Neural crest cell (in vitro differentiated cells): ENCODE data around the gene THAP10. TPM values are rescaled to one million over a fixed set of nuclear protein-coding genes. Genes with fewer than 3 reads are reported as not detected.
A peak's percentile ranks its signal among the peaks of the same experiment; 100 is the strongest.
"Not testable (repeated sequence)": the region's sequence is repeated elsewhere in the genome, so short reads cannot be mapped to it uniquely, and the experiment has no call there.

Experiments used
- DNase-seq: peaks from one replicate; pipeline ENCODE4 v3.0.0; 2021; ENCODE audit warnings: low read depth, mixed read lengths, low spot score
- H3K27ac Mint-ChIP-seq: one replicate; pipeline ENCODE4 v1.8.0; 2021; ENCODE audit warnings: mild to moderate bottlenecking, mixed read lengths; ENCODE audit not compliant: unreplicated experiment
- H3K27me3 Mint-ChIP-seq: 2 replicates; pipeline ENCODE4 v1.8.0; 2021; ENCODE audit warnings: low read depth, mild to moderate bottlenecking, mixed read lengths
- H3K36me3 Mint-ChIP-seq: 2 replicates; pipeline ENCODE4 v1.8.0; 2021; ENCODE audit warnings: low read depth, mild to moderate bottlenecking, mixed read lengths
- H3K4me1 Mint-ChIP-seq: 2 replicates; pipeline ENCODE4 v1.8.0; 2021; ENCODE audit warnings: mixed read lengths
- H3K4me3 Mint-ChIP-seq: one replicate; pipeline ENCODE4 v1.8.0; 2021; ENCODE audit warnings: mild to moderate bottlenecking, mixed read lengths
- H3K9me3 Mint-ChIP-seq: 2 replicates; pipeline ENCODE4 v1.8.0; 2021; ENCODE audit warnings: mixed read lengths
- CTCF ChIP-seq: fragments of 200-600 bp; sonication (generic); conservative IDR thresholded peaks from 2 replicates; pipeline ENCODE4 v1.5.0; 2021; ENCODE audit warnings: antibody characterized with exemption, mild to moderate bottlenecking
- total RNA-seq: library from RNA; stranded (reverse); gene quantifications from 2 replicates; pipeline ENCODE4 v1.2.1, GENCODE V29; 2021

Gene THAP10
- total RNA-seq, 1 donor from 2014 or later = 7.5 TPM

DNA sequence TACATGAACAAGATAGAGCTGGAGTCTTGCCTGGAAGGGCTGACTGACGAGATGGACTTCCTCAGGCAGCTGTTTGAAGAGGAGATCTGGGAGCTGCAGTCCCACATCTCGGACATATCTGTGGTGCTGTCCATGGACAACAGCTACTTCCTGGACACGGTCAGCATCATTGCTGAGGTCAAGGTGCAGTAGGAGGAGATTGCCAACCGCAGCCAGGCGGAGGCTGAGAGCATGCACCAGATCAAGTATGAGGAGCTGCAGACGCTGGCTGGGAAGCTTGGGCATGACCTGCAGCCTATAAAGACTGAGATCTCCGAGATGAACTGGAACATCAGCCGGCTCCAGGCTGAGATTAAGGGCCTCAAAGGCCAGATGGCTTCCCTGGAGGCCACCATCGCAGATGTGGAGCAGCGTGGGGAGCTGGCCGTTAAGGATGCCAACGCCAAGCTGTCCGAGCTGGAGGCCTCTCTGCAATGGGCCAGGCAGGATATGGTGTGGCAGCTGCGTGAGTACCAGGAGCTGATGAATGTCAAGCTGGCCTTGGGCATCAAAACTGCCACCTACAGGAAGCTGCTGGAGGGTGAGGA, 32.8 kb downstream of the THAP10 start:
- H3K27ac Mint-ChIP-seq = no peak overlapping the region

DNA sequence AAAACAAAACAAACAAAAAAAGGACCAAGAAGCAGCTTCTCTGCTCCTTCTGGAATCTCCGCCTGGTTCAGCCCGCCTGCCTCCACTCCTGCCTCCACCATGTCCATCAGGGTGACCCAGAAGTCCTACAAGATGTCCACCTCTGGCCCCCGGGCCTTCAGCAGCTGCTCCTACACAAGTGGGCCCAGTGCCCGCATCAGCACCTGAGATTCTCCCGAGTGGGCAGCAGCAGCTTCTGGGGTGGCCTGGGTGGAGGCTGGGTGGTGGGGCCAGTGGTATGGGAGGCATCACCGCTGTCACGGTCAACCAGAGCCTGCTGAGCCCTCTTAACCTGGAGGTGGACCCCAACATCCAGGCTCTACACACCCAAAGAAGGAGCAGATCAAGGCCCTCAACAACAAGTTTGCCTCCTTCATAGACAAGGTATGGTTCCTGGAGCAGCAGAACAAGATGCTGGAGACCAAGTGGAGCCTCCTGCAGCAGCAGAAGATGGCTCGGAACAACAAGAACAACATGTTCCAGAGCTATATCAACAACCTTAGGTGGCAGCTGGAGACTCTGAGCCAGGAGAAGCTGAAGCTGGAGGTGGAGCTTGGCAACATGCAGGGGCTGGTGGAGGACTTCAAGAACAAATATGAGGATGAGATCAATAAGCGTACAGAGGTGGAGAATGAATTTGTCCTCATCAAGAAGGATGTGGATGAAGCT, 33.5 kb downstream of the THAP10 start:
- H3K27ac Mint-ChIP-seq, H3K4me3 Mint-ChIP-seq, H3K27me3 Mint-ChIP-seq, H3K36me3 Mint-ChIP-seq, H3K9me3 Mint-ChIP-seq, DNase-seq: not testable (repeated sequence)
- peaks cover 19% of the 10 kb centered on the region for H3K4me1 Mint-ChIP-seq

More for the DNA sequence above, 32.8 kb downstream of the THAP10 start:
- Mint-ChIP-seq H3K36me3 (no peaks in the 10 kb centered on the region), H3K27me3 (no peaks in the 10 kb centered on the region), H3K9me3 (no peaks in the 10 kb centered on the region), H3K4me1 (peaks cover 23% of the 10 kb centered on the region), H3K4me3 (no peak overlapping the region)
- no peak for DNase-seq
- TF ChIP-seq CTCF = no peak

GRCh38 chr15:70857562-70858285, 34.5 kb downstream of the THAP10 start:
- Mint-ChIP-seq H3K9me3 (no peaks in the 10 kb centered on the region), H3K4me3 (no peak overlapping the region), H3K27ac (no peak overlapping the region), H3K36me3 (no peaks in the 10 kb centered on the region), H3K27me3 (no peaks in the 10 kb centered on the region), H3K4me1 (peaks cover 14% of the 10 kb centered on the region)
- no peak for TF ChIP-seq CTCF
- no peak for DNase-seq

DNA sequence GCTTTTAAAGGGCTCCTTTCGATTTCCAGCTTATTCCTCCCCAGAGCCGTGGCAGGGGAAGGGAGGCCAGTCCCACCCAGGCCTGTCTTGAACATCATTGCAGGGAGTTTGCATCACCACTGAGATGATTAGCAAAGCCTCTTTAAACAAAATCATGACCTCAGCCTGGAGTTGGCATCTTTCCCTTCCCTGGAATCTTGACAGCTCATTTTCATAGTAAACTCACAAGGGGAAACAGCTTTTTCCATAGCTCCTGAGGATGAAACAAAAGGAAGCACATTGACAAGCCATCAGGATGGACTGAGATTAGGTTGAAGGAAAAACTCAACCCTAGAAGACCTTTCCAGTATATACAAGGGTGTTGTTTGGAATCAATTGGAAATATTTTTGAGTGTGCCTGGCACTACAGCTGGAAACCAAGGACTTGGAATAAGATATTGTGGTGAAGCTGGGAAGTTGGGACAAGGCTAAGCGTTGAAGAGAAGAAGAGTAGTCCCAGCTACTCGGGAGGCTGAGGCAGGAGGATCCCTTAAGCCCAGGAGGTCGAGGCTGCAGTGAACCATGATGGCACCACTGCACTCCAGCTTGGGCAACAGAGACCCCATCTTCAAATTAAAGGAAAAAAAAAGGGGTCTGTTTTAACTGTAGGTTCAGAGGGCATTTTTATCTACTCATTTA, 35.2 kb downstream of the THAP10 start:
- Mint-ChIP-seq H3K27me3 (no peaks in the 10 kb centered on the region), H3K4me1 (peaks cover 16% of the 10 kb centered on the region), H3K9me3 (no peaks in the 10 kb centered on the region), H3K36me3 (no peaks in the 10 kb centered on the region), H3K27ac (no peak overlapping the region), H3K4me3 (peak overlapping the region; percentile 58)
- DNase-seq = no peak
- TF ChIP-seq CTCF = no peak

GRCh38 chr15:70856177-70856883, 35.9 kb downstream of the THAP10 start:
- no peaks in the 10 kb centered on the region for H3K9me3 Mint-ChIP-seq
- no peak for TF ChIP-seq CTCF
- DNase-seq = no peak
- H3K4me3 Mint-ChIP-seq = peak overlapping the region; percentile 58
- H3K27ac Mint-ChIP-seq = no peak overlapping the region
- H3K27me3 Mint-ChIP-seq = no peaks in the 10 kb centered on the region
- peaks cover 16% of the 10 kb centered on the region for H3K4me1 Mint-ChIP-seq
- peaks cover 3% of the 10 kb centered on the region for H3K36me3 Mint-ChIP-seq
